BJ (cell line): Measurements from ENCODE around the gene CRIM1. TPM values are rescaled to one million over a fixed set of nuclear protein-coding genes. Genes with fewer than 3 reads are reported as not detected.

ENCODE experiments used
- CTCF ChIA-PET: fragments of 350-600 bp; formaldehyde crosslinking; extraction: SDS; loops from one replicate; lab custom pipeline; 2021; ENCODE audit warnings: antibody characterized with exemption, inconsistent platforms; lab: Yijun Ruan, JAX
- POLR2A ChIA-PET: fragments of 300-600 bp; sonication (Branson Sonifier 250); formaldehyde crosslinking; extraction: SDS; loops from one replicate; lab custom pipeline; 2021; ENCODE audit warnings: antibody characterized with exemption; lab: Charles Lee
- DNase-seq: peaks from one replicate; pipeline ENCODE4 v3.0.0-alpha.2; 2011; ENCODE audit warnings: low read depth
- H3K27me3 ChIP-seq: 2 replicates; pipeline ENCODE4 v1.6.0; 2011; ENCODE audit warnings: low read length; ENCODE audit not compliant: control insufficient read depth, insufficient read depth
- H3K36me3 ChIP-seq: 2 replicates; pipeline ENCODE4 v1.5.1; 2011; ENCODE audit warnings: low read length; ENCODE audit not compliant: control insufficient read depth, insufficient read depth
- H3K4me3 ChIP-seq: 2 replicates; pipeline ENCODE4 v1.5.1; 2011; ENCODE audit warnings: low read depth, mild to moderate bottlenecking, control low read depth, low read length
- polyA plus RNA-seq: library from polyadenylated mRNA; depleted of rRNA; stranded (reverse); fragments of >200 nt; gene quantifications from 2 replicates; pipeline ENCODE4 v1.2.3, GENCODE V29; 2011
- TF ChIP-seq, protein P1 (sequence below): IDR thresholded peaks from 2 replicates; pipeline ENCODE4 v1.5.1; 2011; ENCODE audit warnings: low read depth, mild to moderate bottlenecking, control low read depth, inconsistent platforms, low read length, moderate library complexity; ENCODE audit not compliant: insufficient read depth

Gene CRIM1
- polyA plus RNA-seq, 1 experiment = 729 TPM

DNA sequence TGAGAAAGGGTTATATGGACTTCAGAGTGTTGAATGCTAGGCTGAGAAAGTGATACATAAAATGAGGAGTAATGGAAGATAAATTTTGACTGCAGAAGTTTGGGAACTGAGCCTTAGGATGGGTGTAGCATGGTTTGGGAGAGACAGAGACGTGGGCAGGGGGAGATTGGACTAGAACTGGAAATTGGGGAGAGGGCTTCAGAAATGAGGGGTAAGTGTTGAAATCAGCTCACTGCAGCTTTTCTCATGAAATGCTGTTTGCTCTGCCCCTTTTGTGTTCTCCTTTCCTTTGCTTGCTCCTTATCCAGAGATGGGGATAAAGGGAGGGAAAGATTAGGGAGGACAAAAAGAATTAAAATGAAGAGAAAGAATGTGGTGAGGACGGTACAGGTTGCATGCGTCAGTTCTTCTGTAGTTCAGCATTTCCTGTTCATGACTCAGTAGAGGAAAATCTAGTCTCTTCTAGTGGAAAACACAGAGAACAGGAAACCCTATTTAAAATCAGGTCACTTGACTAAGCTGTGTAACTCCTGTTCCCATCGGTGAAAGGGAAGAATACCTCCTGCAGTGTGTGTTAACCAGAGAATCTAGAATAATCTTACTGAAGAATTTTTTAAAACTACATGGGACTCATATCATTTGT is 105.6 kb downstream of the CRIM1 start:
- peak; percentile 78 for DNase-seq
- ChIA-PET CTCF (interaction anchor here (1.2 to 1.6 kb wide), 2 partner anchors 92 to 109 kb away, joined by 3 to 7 read pairs; no protein-coding TSS in a partner anchor), POLR2A (no interaction called here)
- Histone ChIP-seq H3K27me3 (no peaks in the 10 kb centered on the region), H3K4me3 (no peak overlapping the region), H3K36me3 (peaks cover 18% of the 10 kb centered on the region)
- TF ChIP-seq, protein P1, sequence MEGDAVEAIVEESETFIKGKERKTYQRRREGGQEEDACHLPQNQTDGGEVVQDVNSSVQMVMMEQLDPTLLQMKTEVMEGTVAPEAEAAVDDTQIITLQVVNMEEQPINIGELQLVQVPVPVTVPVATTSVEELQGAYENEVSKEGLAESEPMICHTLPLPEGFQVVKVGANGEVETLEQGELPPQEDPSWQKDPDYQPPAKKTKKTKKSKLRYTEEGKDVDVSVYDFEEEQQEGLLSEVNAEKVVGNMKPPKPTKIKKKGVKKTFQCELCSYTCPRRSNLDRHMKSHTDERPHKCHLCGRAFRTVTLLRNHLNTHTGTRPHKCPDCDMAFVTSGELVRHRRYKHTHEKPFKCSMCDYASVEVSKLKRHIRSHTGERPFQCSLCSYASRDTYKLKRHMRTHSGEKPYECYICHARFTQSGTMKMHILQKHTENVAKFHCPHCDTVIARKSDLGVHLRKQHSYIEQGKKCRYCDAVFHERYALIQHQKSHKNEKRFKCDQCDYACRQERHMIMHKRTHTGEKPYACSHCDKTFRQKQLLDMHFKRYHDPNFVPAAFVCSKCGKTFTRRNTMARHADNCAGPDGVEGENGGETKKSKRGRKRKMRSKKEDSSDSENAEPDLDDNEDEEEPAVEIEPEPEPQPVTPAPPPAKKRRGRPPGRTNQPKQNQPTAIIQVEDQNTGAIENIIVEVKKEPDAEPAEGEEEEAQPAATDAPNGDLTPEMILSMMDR = no peak

DNA sequence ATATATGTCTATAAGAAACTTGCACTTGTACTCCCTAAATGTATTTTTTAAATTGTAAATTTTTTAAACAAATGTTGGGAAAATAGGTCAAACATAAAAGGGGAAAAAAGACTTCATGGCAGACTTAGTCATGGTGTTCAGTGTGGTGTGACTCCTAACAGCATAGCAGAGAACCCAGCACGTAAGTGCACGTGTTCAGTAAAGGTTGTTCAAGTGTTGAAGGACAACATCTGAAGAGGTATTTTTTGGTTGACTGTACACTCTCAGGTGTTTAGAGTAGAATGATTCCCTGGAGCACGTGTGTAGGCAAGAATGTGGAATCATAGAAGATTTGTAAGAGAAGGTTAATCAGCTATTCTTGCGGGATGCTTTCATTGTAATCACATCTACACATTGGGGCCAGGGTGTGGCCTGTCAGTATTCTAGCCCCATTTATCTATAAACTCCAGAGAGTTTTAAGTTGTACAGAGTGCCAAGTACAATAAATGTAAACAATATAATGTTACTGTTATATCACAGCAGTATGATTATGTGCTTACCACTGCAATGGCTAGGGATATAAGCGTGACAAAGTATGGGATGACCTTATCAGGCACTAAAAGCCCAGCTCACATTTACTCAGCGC is 106.8 kb downstream of the CRIM1 start:
- ChIA-PET CTCF (interaction anchor here (1.2 kb wide), 1 partner anchor 110 kb away, joined by 3 read pairs; no protein-coding TSS in a partner anchor), POLR2A (interaction anchor here (0.6 kb wide), 1 partner anchor 100 kb away, joined by 3 read pairs; no protein-coding TSS in a partner anchor)
- DNase-seq = no peak
- Histone ChIP-seq H3K36me3 (peaks cover 20% of the 10 kb centered on the region), H3K27me3 (no peaks in the 10 kb centered on the region), H3K4me3 (no peak overlapping the region)
- TF ChIP-seq, protein P1 = no peak

DNA sequence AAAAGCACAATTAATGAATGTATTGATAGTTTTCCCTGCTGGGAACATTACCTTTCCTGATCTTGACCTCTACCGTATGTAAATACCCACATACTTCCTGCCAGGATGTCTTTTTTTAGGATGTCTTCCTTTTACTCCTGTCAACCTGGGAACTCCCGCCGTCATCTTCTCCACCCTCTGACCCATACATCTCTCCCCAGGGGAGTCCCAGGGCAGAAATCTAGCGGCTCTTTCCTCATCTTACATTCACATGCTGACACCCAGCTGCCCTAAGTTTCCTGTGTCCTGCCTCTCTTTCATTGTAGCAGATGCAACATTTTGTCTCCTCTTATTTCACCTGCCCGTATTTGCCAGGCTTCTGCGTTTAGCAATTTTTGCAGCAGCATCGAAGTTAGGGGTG is 107.8 kb downstream of the CRIM1 start:
- no peaks in the 10 kb centered on the region for H3K27me3 ChIP-seq

DNA sequence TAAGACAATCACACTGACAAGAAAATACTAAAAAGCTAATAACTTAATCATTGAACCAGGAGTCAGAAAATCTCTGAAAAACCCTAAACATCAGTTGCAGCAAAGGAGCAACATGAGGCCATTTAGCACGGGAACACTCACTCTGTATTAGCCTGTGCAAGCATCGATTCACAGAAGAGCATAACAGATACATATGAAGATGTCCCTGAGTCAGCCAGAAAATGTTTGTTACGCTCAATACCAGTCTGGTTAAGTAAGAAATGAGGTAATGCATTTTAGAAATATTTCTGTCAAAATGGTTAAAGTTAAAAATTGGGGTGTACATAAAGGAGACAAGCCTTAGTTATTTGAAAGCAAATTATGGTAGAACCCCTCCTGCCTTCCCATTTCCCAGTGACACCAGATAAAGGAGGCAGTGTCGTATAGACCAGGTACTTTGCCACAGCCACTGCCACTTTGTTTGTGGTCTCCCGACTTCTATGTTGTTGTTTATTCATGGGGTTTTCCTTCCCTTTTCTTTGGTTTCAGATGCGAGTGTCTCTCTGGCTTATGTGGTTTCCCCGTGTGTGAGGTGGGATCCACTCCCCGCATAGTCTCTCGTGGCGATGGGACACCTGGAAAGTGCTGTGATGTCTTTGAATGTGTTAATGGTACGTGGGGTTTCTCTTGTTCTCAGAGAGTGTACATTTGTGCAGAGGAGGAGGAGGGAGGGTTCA is 108.6 kb downstream of the CRIM1 start:
- ChIA-PET CTCF (interaction anchor here (1.0 kb wide), 1 partner anchor 19 kb away, joined by 3 read pairs; no protein-coding TSS in a partner anchor), POLR2A (interaction anchor here (0.6 kb wide), 1 partner anchor 226 kb away, joined by 3 read pairs; no protein-coding TSS in a partner anchor)
- TF ChIP-seq, protein P1 = no peak
- DNase-seq = no peak
- Histone ChIP-seq H3K36me3 (peaks cover 22% of the 10 kb centered on the region), H3K27me3 (no peaks in the 10 kb centered on the region), H3K4me3 (no peak overlapping the region)

More for the DNA sequence above, 107.8 kb downstream of the CRIM1 start:
- TF ChIP-seq, protein P1 = no peak
- Histone ChIP-seq H3K4me3 (no peak overlapping the region), H3K36me3 (peaks cover 19% of the 10 kb centered on the region)
- DNase-seq = no peak
- CTCF ChIA-PET = no interaction called here
- POLR2A ChIA-PET = interaction anchor here (0.6 kb wide), 2 partner anchors 101 to 225 kb away, joined by 3 read pairs; no protein-coding TSS in a partner anchor

DNA sequence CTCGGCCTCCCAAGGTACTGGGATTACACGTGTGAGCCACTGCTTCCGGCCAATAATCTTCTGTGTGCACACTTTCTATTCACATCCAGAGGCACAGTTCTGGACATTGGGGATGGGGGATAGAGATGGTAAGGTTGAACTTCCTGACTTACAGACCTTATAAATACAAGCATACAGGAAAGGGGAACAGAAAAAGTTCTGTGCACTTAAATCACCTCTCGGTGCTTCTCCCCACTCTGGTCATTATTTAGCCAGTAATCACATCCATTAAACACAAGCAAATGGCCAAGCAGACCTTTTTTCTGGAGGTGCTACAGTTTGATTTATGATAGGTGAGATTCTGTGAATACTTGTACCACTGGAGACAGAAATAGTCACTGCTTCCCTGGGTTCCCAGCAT is 110.6 kb downstream of the CRIM1 start:
- H3K36me3 ChIP-seq = peaks cover 19% of the 10 kb centered on the region
- H3K27me3 ChIP-seq = no peaks in the 10 kb centered on the region
- no peak for DNase-seq
- TF ChIP-seq, protein P1 = no peak
- no peak overlapping the region for H3K4me3 ChIP-seq
- CTCF ChIA-PET = no interaction called here
- POLR2A ChIA-PET = no interaction called here
